HepG2 (cell line): ENCODE measurements around the gene CEACAM8.

Source experiments
- CBFB ChIP-seq: sonication (generic); formaldehyde crosslinking; IDR thresholded peaks from 2 replicates; pipeline ENCODE4 v1.4.0; 2020; ENCODE audit warnings: missing genetic modification reagents
- GABPB1 ChIP-seq: IDR thresholded peaks from 2 replicates; pipeline ENCODE4 v1.6.1; 2016; ENCODE audit warnings: mild to moderate bottlenecking, missing genetic modification reagents, moderate library complexity, missing compliant biosample characterization

GRCh38 chr19:42546831-42547500 is 47.8 kb downstream of the CEACAM8 start:
- TF ChIP-seq CBFB (no peak), GABPB1 (CRISPR knock-in tag) (no peak)
